ENCODE data around the gene LIG4. TPM values are rescaled to one million over a fixed set of nuclear protein-coding genes. Genes with fewer than 3 reads are reported as not detected.

The LIG4 gene
- total RNA-seq, 2 experiments from 2014 or later: 11.0 to 15.1 TPM

- ChIA-PET POLR2A (no interaction called here), CTCF (ENCODE audit: unreplicated experiment) (no interaction called here)
- no peaks in the 10 kb centered on the region for H3K79me2 ChIP-seq (ENCODE audit: insufficient read depth, low read depth, low read length)
- no peak for DNase-seq (ENCODE audit: low spot score)
- H3K4me3 ChIP-seq (ENCODE audit: low read depth, low read length, poor library complexity, severe bottlenecking): no peak overlapping the region
- H3K27ac ChIP-seq (ENCODE audit: low read depth, low read length, poor library complexity, severe bottlenecking): no peak overlapping the region
- H3K36me3 ChIP-seq (ENCODE audit: insufficient read depth, low read length): no peaks in the 10 kb centered on the region
- H2AFZ ChIP-seq (ENCODE audit: low read length): no peak overlapping the region
- no peak for TF ChIP-seq CTCF (conservative IDR thresholded peaks at IDR 0.05; ENCODE audit: low read length)
- no peak for TF ChIP-seq EZH2phosphoT487 (IDR thresholded peaks at IDR 0.05; ENCODE audit: borderline replicate concordance, low read depth, low read length)
- no peaks in the 10 kb centered on the region for H3K4me1 ChIP-seq (ENCODE audit: insufficient read depth, low read length, poor library complexity, severe bottlenecking)
- BruUV-seq (replicated peaks): no TSS peak
- H3K4me2 ChIP-seq (ENCODE audit: low read length): no peak overlapping the region
- H4K20me1 ChIP-seq (ENCODE audit: insufficient read depth, low read length): no peaks in the 10 kb centered on the region
- intact Hi-C loops (cut with micrococcal nuclease; ENCODE audit: unreplicated experiment): no loop called here
- H3K9me2 ChIP-seq (ENCODE audit: insufficient read depth, low read length): no peaks in the 10 kb centered on the region
- no peaks in the 10 kb centered on the region for H3K9me3 ChIP-seq (ENCODE audit: low read length)
Observed at GRCh38 chr13:108257248-108257647, 41.9 kb upstream of the LIG4 start.

DNA sequence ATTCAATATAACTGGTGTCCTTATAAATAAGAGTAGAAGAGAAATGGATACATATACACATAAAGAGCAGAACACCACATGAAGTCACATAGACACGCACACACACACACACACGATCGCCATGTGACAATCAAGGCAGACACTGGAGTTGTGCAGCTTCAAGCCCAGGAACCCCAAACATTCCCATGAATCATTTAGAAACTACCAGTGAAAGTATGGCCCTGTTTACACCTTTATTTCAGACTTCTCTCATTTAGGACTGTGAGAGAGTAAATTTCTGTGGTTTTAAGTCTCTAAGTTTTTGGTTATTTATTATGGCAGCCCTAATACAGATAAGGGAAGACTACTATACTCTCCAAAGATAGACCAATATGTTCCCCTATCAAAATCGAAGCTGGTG lies 33.8 kb upstream of the LIG4 start:
- Histone ChIP-seq H3K27ac (ENCODE audit: low read depth, low read length, poor library complexity, severe bottlenecking) (no peak overlapping the region), H3K36me3 (ENCODE audit: insufficient read depth, low read length) (no peaks in the 10 kb centered on the region), H2AFZ (ENCODE audit: low read length) (no peak overlapping the region), H3K79me2 (ENCODE audit: insufficient read depth, low read depth, low read length) (no peaks in the 10 kb centered on the region), H3K4me3 (ENCODE audit: low read depth, low read length, poor library complexity, severe bottlenecking) (no peak overlapping the region), H3K4me1 (ENCODE audit: insufficient read depth, low read length, poor library complexity, severe bottlenecking) (no peaks in the 10 kb centered on the region), H3K9me3 (ENCODE audit: low read length) (no peaks in the 10 kb centered on the region), H3K4me2 (ENCODE audit: low read length) (no peak overlapping the region), H3K9me2 (ENCODE audit: insufficient read depth, low read length) (no peaks in the 10 kb centered on the region), H4K20me1 (ENCODE audit: insufficient read depth, low read length) (no peaks in the 10 kb centered on the region)
- no TSS peak for BruUV-seq (replicated peaks)
- no peak for DNase-seq (ENCODE audit: low spot score)
- TF ChIP-seq CTCF (conservative IDR thresholded peaks at IDR 0.05; ENCODE audit: low read length) (no peak), EZH2phosphoT487 (IDR thresholded peaks at IDR 0.05; ENCODE audit: borderline replicate concordance, low read depth, low read length) (no peak)
- ChIA-PET CTCF (ENCODE audit: unreplicated experiment) (no interaction called here), POLR2A (no interaction called here)
- intact Hi-C loops (cut with micrococcal nuclease; ENCODE audit: unreplicated experiment): no loop called here

- H3K27ac ChIP-seq (ENCODE audit: low read depth, low read length, poor library complexity, severe bottlenecking): no peak overlapping the region
- no peaks in the 10 kb centered on the region for H3K36me3 ChIP-seq (ENCODE audit: insufficient read depth, low read length)
- no peaks in the 10 kb centered on the region for H3K9me3 ChIP-seq (ENCODE audit: low read length)
- no peak for TF ChIP-seq CTCF (conservative IDR thresholded peaks at IDR 0.05; ENCODE audit: low read length)
- no peak for TF ChIP-seq EZH2phosphoT487 (IDR thresholded peaks at IDR 0.05; ENCODE audit: borderline replicate concordance, low read depth, low read length)
- intact Hi-C loops (cut with micrococcal nuclease; ENCODE audit: unreplicated experiment): no loop called here
- H3K4me1 ChIP-seq (ENCODE audit: insufficient read depth, low read length, poor library complexity, severe bottlenecking): no peaks in the 10 kb centered on the region
- POLR2A ChIA-PET: no interaction called here
- CTCF ChIA-PET (ENCODE audit: unreplicated experiment): no interaction called here
- H3K79me2 ChIP-seq (ENCODE audit: insufficient read depth, low read depth, low read length): no peaks in the 10 kb centered on the region
- no TSS peak for BruUV-seq (replicated peaks)
- no peaks in the 10 kb centered on the region for H3K9me2 ChIP-seq (ENCODE audit: insufficient read depth, low read length)
- DNase-seq (ENCODE audit: low spot score): no peak
- H3K4me3 ChIP-seq (ENCODE audit: low read depth, low read length, poor library complexity, severe bottlenecking): no peak overlapping the region
- H3K4me2 ChIP-seq (ENCODE audit: low read length): no peak overlapping the region
- no peak overlapping the region for H2AFZ ChIP-seq (ENCODE audit: low read length)
- H4K20me1 ChIP-seq (ENCODE audit: insufficient read depth, low read length): no peaks in the 10 kb centered on the region
Observed at GRCh38 chr13:108230377-108230776, 15.0 kb upstream of the LIG4 start.

All from OCI-LY7 (cell line).